ENCODE measurements around the gene FZD10.

- TF ChIP-seq POLR2AphosphoS5 (IDR thresholded peaks at IDR 0.05; ENCODE audit: borderline replicate concordance, low read depth, low read length) (no peak), EZH2 (IDR thresholded peaks at IDR 0.05) (no peak)
These were observed 1.5 kb upstream of the FZD10 start for GRCh38 chr12:130160711-130161231.

Measured in SK-N-MC (cell line).